Astrocyte (in vitro differentiated cells and primary cell): ENCODE data around the gene RANBP3. TPM values are rescaled to one million over a fixed set of nuclear protein-coding genes. Genes with fewer than 3 reads are reported as not detected.

Source experiments
- DNase-seq: peaks from one replicate; pipeline ENCODE4 v3.0.0-alpha.2; 2010; ENCODE audit warnings: low read depth
- FAIRE-seq: peaks from 2 replicates; lab custom pipeline; 2011; peaks lifted over from hg19 to GRCh38; lab: Jason Lieb, UNC
- H2AFZ ChIP-seq: 2 replicates; pipeline ENCODE4 v1.6.0; 2012; ENCODE audit warnings: low read depth, low read length, inconsistent platforms
- H3K27ac ChIP-seq: 2 replicates; pipeline ENCODE4 v1.5.1; 2011; ENCODE audit warnings: low read depth, low read length, inconsistent platforms
- H3K27me3 ChIP-seq: 2 replicates; pipeline ENCODE4 v1.6.0; 2011; ENCODE audit warnings: low read length, inconsistent platforms; ENCODE audit not compliant: insufficient read depth
- H3K36me3 ChIP-seq: 2 replicates; pipeline ENCODE4 v1.5.1; 2011; ENCODE audit warnings: low read length, inconsistent platforms; ENCODE audit not compliant: insufficient read depth
- H3K4me1 ChIP-seq: 2 replicates; pipeline ENCODE4 v1.5.1; 2011; ENCODE audit warnings: low read length, inconsistent platforms; ENCODE audit not compliant: insufficient read depth
- H3K4me2 ChIP-seq: 2 replicates; pipeline ENCODE4 v1.6.0; 2012; ENCODE audit warnings: low read length, inconsistent platforms
- H3K4me3 ChIP-seq: 2 replicates; pipeline ENCODE4 v1.5.1; 2011; ENCODE audit warnings: low read depth, mild to moderate bottlenecking, low read length, inconsistent platforms; ENCODE audit not compliant: insufficient read depth
- H3K79me2 ChIP-seq: 2 replicates; pipeline ENCODE4 v1.6.0; 2012; ENCODE audit warnings: mild to moderate bottlenecking, low read length, inconsistent platforms; ENCODE audit not compliant: insufficient read depth
- H3K9ac ChIP-seq: 2 replicates; pipeline ENCODE4 v1.6.0; 2012; ENCODE audit warnings: mild to moderate bottlenecking, low read length, inconsistent platforms
- H3K9me3 ChIP-seq: 2 replicates; pipeline ENCODE4 v1.5.1; 2012; ENCODE audit warnings: low read depth, mild to moderate bottlenecking, low read length, inconsistent platforms; ENCODE audit not compliant: insufficient read depth
- H4K20me1 ChIP-seq: 2 replicates; pipeline ENCODE4 v1.6.0; 2012; ENCODE audit warnings: low read length, inconsistent platforms; ENCODE audit not compliant: insufficient read depth
- H3K27ac Mint-ChIP-seq: one replicate; pipeline ENCODE4 v1.8.0; 2021; ENCODE audit warnings: mild to moderate bottlenecking, mixed read lengths; ENCODE audit not compliant: unreplicated experiment
- H3K27me3 Mint-ChIP-seq: one replicate; pipeline ENCODE4 v1.8.0; 2021; ENCODE audit warnings: low read depth, mixed read lengths; ENCODE audit not compliant: unreplicated experiment
- H3K36me3 Mint-ChIP-seq: one replicate; pipeline ENCODE4 v1.8.0; 2021; ENCODE audit warnings: low read depth, mixed read lengths; ENCODE audit not compliant: unreplicated experiment
- H3K4me1 Mint-ChIP-seq: one replicate; pipeline ENCODE4 v1.8.0; 2021; ENCODE audit warnings: low read depth, mixed read lengths; ENCODE audit not compliant: unreplicated experiment
- H3K4me3 Mint-ChIP-seq: one replicate; pipeline ENCODE4 v1.8.0; 2021; ENCODE audit warnings: mild to moderate bottlenecking, moderate library complexity, mixed read lengths; ENCODE audit not compliant: unreplicated experiment
- H3K9me3 Mint-ChIP-seq: one replicate; pipeline ENCODE4 v1.8.0; 2021; ENCODE audit warnings: mild to moderate bottlenecking, mixed read lengths; ENCODE audit not compliant: unreplicated experiment
- CTCF ChIP-seq: IDR thresholded peaks from 2 replicates; pipeline ENCODE4 v1.5.1; 2011; ENCODE audit warnings: low read depth, mild to moderate bottlenecking, inconsistent platforms, low read length, moderate library complexity; ENCODE audit not compliant: insufficient read depth
- EZH2 ChIP-seq: IDR thresholded peaks from 2 replicates; pipeline ENCODE4 v1.6.1; 2012; ENCODE audit warnings: mild to moderate bottlenecking, low read length, inconsistent platforms; ENCODE audit not compliant: insufficient read depth
- total RNA-seq: library from RNA; stranded (reverse); gene quantifications from 2 replicates; pipeline ENCODE4 v1.2.1, GENCODE V29; 2021

Gene RANBP3
- total RNA-seq, 1 donor from 2014 or later = 70.5 TPM

- FAIRE-seq = no peak
- no peak overlapping the region for H3K27ac Mint-ChIP-seq
- no peak overlapping the region for H3K27ac ChIP-seq
These were observed 72.7 kb downstream of the RANBP3 start for GRCh38 chr19:5905114-5905778.

GRCh38 chr19:5904352-5905113 lies 73.4 kb downstream of the RANBP3 start, which contains the start of gene VMAC:
Gene VMAC, plus strand, starts transcription at chr19:5904872. Its CDS starts 19 bp downstream, at chr19:5904891.
- H3K9ac ChIP-seq = peak within 1 kb of the TSS; percentile 100
- peak within 1 kb of the TSS; percentile 83 for H2AFZ ChIP-seq
- FAIRE-seq (peak; percentile 92), DNase-seq (peak; percentile 100)
- H3K79me2 ChIP-seq = peaks cover 39% of the 10 kb centered on the region
- peak within 1 kb of the TSS; percentile 98 for H3K27ac Mint-ChIP-seq
- H4K20me1 ChIP-seq = peaks cover 28% of the 10 kb centered on the region
- H3K27me3 Mint-ChIP-seq = no peaks in the 10 kb centered on the region
- peak within 1 kb of the TSS; percentile 99 for H3K4me3 Mint-ChIP-seq
- H3K36me3 Mint-ChIP-seq = peaks cover 9% of the 10 kb centered on the region
- H3K4me1 Mint-ChIP-seq = peaks cover 6% of the 10 kb centered on the region
- TF ChIP-seq EZH2 = no peak
- no peak for TF ChIP-seq CTCF
- peak within 1 kb of the TSS; percentile 94 for H3K4me2 ChIP-seq
- H3K9me3 Mint-ChIP-seq = no peaks in the 10 kb centered on the region
- H3K4me1 ChIP-seq = peaks cover 15% of the 10 kb centered on the region
- peak within 1 kb of the TSS; percentile 99 for H3K27ac ChIP-seq
- no peaks in the 10 kb centered on the region for H3K9me3 ChIP-seq
- H3K36me3 ChIP-seq = peaks cover 5% of the 10 kb centered on the region
- H3K27me3 ChIP-seq = no peaks in the 10 kb centered on the region
- peak within 1 kb of the TSS; percentile 95 for H3K4me3 ChIP-seq

More at GRCh38 chr19:5905114-5905778, 72.7 kb downstream of the RANBP3 start:
- no peaks in the 10 kb centered on the region for H3K9me3 ChIP-seq
- peaks cover 32% of the 10 kb centered on the region for H3K79me2 ChIP-seq
- peaks cover 21% of the 10 kb centered on the region for H4K20me1 ChIP-seq
- H3K4me3 Mint-ChIP-seq = peak overlapping the region; percentile 85
- peaks cover 15% of the 10 kb centered on the region for H3K4me1 ChIP-seq
- H3K4me1 Mint-ChIP-seq = peaks cover 6% of the 10 kb centered on the region
- no peaks in the 10 kb centered on the region for H3K27me3 Mint-ChIP-seq
- TF ChIP-seq CTCF (no peak), EZH2 (no peak)
- peak overlapping the region; percentile 84 for H3K9ac ChIP-seq
- peaks cover 5% of the 10 kb centered on the region for H3K36me3 ChIP-seq
- H3K9me3 Mint-ChIP-seq = no peaks in the 10 kb centered on the region
- H3K4me3 ChIP-seq = peak overlapping the region; percentile 72
- DNase-seq = no peak
- peak overlapping the region; percentile 94 for H3K4me2 ChIP-seq
- no peaks in the 10 kb centered on the region for H3K27me3 ChIP-seq
- H2AFZ ChIP-seq = peak overlapping the region; percentile 74
- H3K36me3 Mint-ChIP-seq = peaks cover 7% of the 10 kb centered on the region
